GM21717 (cell line): ENCODE measurements around the gene SEMA3C.

Experiments used
- ATAC-seq: cut with Tn5 transposase; IDR thresholded peaks from one replicate; pipeline ENCODE4 v1.9.1; 2021; ENCODE audit warnings: mild to moderate bottlenecking, moderate library complexity; ENCODE audit not compliant: unreplicated experiment

SEMA3C gene

DNA sequence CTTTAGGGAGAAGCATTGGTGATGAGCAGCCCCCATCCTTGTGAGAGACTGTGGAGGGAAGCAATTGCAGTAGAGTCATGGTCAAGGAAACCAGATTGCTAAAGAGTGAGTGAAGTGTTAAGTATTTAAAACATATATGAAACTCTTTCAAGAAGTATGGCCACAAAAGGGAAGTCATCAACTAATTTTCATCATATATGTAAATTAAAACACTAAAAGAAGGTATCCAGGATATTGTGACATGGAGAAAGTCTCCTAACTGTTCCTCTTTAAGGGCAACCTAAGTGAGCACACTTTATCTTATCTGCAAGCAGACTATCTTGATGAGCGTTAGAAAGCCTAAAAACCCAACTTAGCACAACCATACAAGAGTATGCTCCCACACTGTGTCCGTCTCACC lies 210.7 kb downstream of the SEMA3C start:
- ATAC-seq: no peak

GRCh38 chr7:80707318-80707717 lies 211.5 kb downstream of the SEMA3C start:
- no peak for ATAC-seq

DNA sequence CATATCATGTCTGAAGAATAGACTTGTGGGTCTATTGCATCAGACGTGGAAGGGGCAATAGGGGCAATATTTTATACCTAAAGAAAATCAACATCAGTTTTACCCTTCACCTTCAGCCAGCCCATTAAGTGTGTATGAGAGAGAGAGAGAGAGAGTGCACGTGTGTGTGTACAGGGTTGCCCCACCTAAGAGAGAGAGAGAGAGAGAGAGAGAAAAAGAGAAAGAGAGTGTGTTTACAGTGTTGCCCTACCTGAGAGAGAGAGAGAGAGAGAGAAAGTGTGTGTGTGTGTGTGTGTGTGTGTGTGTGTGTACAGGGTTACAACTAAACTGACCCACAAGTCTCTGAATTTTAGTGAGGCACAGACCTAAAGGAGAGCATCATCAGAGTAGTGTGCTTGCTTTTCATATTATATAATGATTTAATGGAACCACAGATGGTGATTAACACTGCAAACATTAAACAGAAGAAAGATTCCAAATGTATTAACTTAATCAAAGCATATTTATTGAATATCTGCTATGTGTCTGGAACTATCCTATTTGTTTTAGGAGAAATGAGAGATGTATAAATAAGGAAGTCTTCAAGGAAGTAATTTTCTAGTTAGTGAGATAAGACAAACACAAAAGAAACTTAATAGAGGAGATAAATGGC lies 213.6 kb downstream of the SEMA3C start:
- no peak for ATAC-seq

DNA sequence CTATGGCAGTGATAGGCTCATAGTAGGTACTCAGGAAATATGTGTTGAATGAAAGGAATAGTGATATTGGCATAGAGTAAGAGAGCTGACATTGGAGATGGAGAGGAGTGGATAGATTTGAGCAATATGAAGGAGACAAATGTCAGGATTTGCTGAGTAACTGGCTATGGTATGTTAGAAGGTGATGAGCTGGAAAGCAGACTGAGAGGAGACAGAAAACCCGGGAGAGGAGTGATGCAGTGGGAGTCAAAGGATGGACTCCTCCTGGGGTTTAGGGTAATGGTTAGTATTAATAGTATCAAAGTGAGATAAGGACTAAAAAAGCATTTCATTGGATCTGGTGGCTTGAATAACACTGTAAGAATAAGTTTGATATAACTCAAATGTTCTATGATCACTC lies 215.6 kb downstream of the SEMA3C start:
- no peak for ATAC-seq

DNA sequence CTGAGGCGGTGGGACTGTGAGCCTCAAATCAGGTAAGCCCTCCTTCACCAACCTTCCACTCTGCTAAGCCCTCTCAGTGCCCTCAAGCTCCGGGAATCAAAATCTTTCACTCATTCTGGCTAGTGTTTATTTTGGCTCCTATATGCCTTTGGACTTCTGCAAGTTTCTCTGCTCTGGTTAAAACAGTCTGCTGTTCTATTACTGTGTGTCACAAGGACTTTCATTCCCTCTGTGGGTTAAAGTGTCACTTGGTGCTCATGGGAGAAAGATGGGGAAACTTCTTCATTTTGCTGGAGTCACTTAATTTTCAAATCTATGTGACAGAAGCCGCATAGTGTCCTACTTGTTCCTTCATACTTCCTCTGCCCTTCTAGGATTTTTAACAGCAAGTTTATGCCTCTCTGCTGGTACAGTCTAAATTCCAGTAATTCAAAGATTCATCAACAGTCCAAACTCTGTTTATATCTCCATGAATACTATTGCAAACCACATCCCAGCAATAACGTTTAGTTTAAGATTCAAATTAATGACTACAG lies 219.1 kb downstream of the SEMA3C start:
- ATAC-seq: no peak

DNA sequence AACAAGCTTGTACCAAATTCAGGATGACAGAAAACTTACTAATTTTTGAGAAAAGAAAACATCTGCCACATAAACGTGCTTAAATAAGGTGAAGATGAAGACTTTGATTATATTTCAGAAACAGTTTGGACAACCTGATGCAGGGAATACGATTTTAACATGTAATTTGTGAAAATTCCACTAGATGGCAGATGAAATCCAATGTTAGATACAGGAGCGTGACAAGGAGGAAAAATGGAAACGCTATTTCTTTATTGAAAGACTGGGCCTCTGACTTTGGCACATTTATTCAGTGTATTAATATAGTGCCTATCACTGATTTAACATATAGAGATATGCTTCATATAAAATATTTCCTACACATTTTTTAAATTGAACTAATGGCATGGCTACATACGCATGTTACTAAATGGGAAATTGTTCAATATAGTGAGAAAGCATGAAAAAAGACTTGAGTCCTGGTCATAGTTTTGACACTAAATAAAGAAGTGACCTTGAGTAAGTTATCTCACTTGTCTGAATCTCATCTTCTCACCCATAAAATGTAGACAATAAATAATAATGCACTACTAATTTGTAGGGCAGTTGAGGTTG lies 219.7 kb downstream of the SEMA3C start:
- ATAC-seq: peak; percentile 78
